Peyer's patch (tissue), 4 donors: ENCODE results near the gene TIAM1.

Experiments
- CTCF ChIP-seq, 6 experiments: fragments of 450-650 bp in 4 of 6; fragments of 200-600 bp in 2 of 6; sonication (generic) in 1 of 6; IDR thresholded peaks; one replicate each; pipeline ENCODE4 v1.5.1; 2017 to 2019; ENCODE audit warnings: antibody characterized with exemption in 6 of 6, mild to moderate bottlenecking in 3 of 6, moderate library complexity in 1 of 6
- POLR2A ChIP-seq, 2 donors: fragments of 450-650 bp; IDR thresholded peaks; one replicate each; pipeline ENCODE4 v1.5.1; 2017; ENCODE audit warnings: antibody characterized with exemption in 2 of 2, mild to moderate bottlenecking in 2 of 2, moderate library complexity in 2 of 2

GRCh38 chr21:31332525-31332924 is 11.5 kb downstream of the TIAM1 start:
- TF ChIP-seq CTCF (IDR thresholded peaks at IDR 0.05) (no peak), POLR2A (IDR thresholded peaks at IDR 0.05) (no peak)
